Measurements from ENCODE around the gene ALKAL2.

DNA sequence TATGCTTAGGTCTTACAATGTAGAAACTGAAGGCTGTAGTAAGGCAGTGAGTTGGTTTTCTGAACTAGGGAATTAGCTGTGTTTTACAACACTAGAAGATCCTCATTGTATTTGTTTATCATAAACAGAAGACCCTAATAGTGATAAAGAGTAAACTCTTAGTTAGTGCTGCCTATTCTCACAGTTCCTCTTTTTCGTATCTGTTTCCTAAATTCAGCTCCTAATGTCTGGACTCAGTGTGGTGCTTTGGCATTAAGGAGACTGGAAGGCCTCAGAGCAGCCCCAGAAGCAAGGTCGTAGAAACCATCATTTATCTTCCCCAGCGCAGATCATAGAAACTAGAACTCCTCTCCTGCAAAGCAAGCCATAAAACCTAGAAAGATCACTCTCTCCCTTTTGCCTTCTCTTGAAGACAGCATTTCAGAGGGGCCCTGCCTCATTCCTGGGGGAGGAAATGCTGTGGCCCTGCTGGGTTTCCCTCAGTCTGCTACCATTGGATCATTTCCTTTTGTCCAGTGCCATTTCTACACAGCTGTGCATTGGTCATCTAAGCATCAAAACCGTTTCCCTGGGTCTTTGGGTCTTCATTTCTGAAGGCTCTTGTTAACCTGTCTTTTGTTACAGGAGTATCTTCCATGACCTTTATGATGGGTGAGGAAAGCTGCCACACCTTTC lies 18.4 kb downstream of the ALKAL2 start:
- TF ChIP-seq POLR2AphosphoS5 (IDR thresholded peaks at IDR 0.05) (no peak), POLR2A (IDR thresholded peaks at IDR 0.05) (no peak), EP300 (IDR thresholded peaks at IDR 0.05) (no peak)
- TF ChIP-seq, protein P1, sequence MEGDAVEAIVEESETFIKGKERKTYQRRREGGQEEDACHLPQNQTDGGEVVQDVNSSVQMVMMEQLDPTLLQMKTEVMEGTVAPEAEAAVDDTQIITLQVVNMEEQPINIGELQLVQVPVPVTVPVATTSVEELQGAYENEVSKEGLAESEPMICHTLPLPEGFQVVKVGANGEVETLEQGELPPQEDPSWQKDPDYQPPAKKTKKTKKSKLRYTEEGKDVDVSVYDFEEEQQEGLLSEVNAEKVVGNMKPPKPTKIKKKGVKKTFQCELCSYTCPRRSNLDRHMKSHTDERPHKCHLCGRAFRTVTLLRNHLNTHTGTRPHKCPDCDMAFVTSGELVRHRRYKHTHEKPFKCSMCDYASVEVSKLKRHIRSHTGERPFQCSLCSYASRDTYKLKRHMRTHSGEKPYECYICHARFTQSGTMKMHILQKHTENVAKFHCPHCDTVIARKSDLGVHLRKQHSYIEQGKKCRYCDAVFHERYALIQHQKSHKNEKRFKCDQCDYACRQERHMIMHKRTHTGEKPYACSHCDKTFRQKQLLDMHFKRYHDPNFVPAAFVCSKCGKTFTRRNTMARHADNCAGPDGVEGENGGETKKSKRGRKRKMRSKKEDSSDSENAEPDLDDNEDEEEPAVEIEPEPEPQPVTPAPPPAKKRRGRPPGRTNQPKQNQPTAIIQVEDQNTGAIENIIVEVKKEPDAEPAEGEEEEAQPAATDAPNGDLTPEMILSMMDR (IDR thresholded peaks at IDR 0.05) = no peak

Data from sigmoid colon (tissue), 4 donors.